Endodermal cell (in vitro differentiated cells): ENCODE data around the gene FAM217B. TPM values are rescaled to one million over a fixed set of nuclear protein-coding genes. Genes with fewer than 3 reads are reported as not detected.

Experiments
- DNase-seq: peaks from one replicate; pipeline ENCODE4 v3.0.0-alpha.2; 2017
- H3K27ac ChIP-seq: 2 replicates; pipeline ENCODE4 v1.5.1; 2013; ENCODE audit warnings: mild to moderate bottlenecking, low read depth, low read length, moderate library complexity
- H3K27me3 ChIP-seq: 2 replicates; pipeline ENCODE4 v1.6.1; 2013; ENCODE audit warnings: mild to moderate bottlenecking, low read length, moderate library complexity; ENCODE audit not compliant: insufficient read depth, control insufficient read depth, poor library complexity, severe bottlenecking
- H3K36me3 ChIP-seq: 2 replicates; pipeline ENCODE4 v1.7.0; 2013; ENCODE audit warnings: mild to moderate bottlenecking, low read length, moderate library complexity; ENCODE audit not compliant: control insufficient read depth, insufficient read depth
- H3K4me1 ChIP-seq: one replicate; pipeline ENCODE4 v1.7.0; 2013; ENCODE audit warnings: low read length; ENCODE audit not compliant: control insufficient read depth, insufficient read depth
- H3K4me3 ChIP-seq: 2 replicates; pipeline ENCODE4 v1.5.1; 2013; ENCODE audit warnings: mild to moderate bottlenecking, low read length, moderate library complexity
- H3K9ac ChIP-seq: 2 replicates; pipeline ENCODE4 v1.6.1; 2013; ENCODE audit warnings: mild to moderate bottlenecking, low read length, moderate library complexity; ENCODE audit not compliant: poor library complexity, severe bottlenecking; ENCODE audit errors: extremely low read depth
- H3K9me3 ChIP-seq: 2 replicates; pipeline ENCODE4 v1.6.1; 2013; ENCODE audit warnings: mild to moderate bottlenecking, low read length, moderate library complexity; ENCODE audit not compliant: control insufficient read depth
- H3K27ac Mint-ChIP-seq: 2 replicates; pipeline ENCODE4 v1.8.0; 2020; ENCODE audit warnings: mixed read lengths
- H3K27me3 Mint-ChIP-seq: 2 replicates; pipeline ENCODE4 v1.8.0; 2021; ENCODE audit warnings: mild to moderate bottlenecking, mixed read lengths; ENCODE audit not compliant: insufficient read depth
- H3K36me3 Mint-ChIP-seq: 2 replicates; pipeline ENCODE4 v1.8.0; 2020; ENCODE audit warnings: low read depth, mixed read lengths
- H3K4me1 Mint-ChIP-seq: 2 replicates; pipeline ENCODE4 v1.8.0; 2020; ENCODE audit warnings: mixed read lengths
- H3K4me3 Mint-ChIP-seq: 2 replicates; pipeline ENCODE4 v1.8.0; 2020; ENCODE audit warnings: mild to moderate bottlenecking, moderate library complexity, mixed read lengths
- H3K9me3 Mint-ChIP-seq: 2 replicates; pipeline ENCODE4 v1.8.0; 2020; ENCODE audit warnings: mild to moderate bottlenecking, mixed read lengths
- WGBS, 2 experiments: methylation state at CpG; one replicate each; pipeline versions ENCODE4 v1.1.5 to v1.1.7; 2013; ENCODE audit warnings: missing lambda C conversion rate in 2 of 2, mixed read lengths in 1 of 2; ENCODE audit not compliant: insufficient coverage in 1 of 2, insufficient read length in 1 of 2; 5-methylcytosine and 5-hydroxymethylcytosine counted together
- total RNA-seq, 2 donors: library from RNA; stranded (reverse); fragmentation: NEBNext Ultra II Directional in 1 of 2; extraction: Animal tissue kit (Norgen Biotek cat#: 25700) in 1 of 2; gene quantifications; 2 replicates in 1 of 2; 3 replicates in 1 of 2; pipeline ENCODE4 v1.2.1, GENCODE V29; 2021
- TF ChIP-seq, protein P1 (sequence below): fragments of 200-600 bp; sonication (generic); conservative IDR thresholded peaks from 2 replicates; pipeline ENCODE4 v1.5.0; 2021; ENCODE audit warnings: antibody characterized with exemption, mild to moderate bottlenecking

Gene FAM217B
- total RNA-seq, 2 donors from 2014 or later, result 24.4 to 25.1 TPM

DNA sequence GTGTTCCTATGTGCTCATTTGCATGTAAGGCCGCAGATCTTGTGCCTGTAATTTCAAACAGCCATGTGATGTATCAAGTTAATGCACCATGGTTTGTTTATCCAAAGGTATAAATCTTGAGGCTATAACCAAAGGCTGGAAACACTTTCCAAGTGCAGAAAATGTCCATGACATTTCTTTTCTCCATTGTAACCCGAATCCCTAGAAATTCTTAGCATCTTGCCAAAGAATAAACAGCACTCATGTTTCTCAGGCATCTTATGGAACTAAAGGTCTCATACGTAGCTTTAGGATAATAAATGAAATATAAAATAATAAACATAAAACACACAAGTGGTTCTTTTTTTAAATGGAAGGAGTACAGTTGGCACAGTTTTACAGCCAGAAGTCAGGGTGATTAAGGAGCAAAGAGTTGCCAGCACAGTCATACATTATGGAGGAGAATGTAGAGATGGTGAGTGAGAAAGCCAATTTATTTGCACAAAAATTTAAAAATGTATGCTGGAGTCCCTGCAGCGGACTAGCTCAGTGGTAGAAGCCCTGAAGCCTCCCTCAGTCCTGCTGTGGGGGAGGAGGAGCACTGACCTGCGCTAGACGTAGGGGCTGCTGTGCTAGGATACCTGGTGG is 36.1 kb downstream of the FAM217B start:
- Histone ChIP-seq H3K9me3 (no peaks in the 10 kb centered on the region), H3K4me3 (no peak overlapping the region), H3K9ac (no peak overlapping the region), H3K36me3 (no peaks in the 10 kb centered on the region), H3K27me3 (no peaks in the 10 kb centered on the region), H3K27ac (no peak overlapping the region), H3K4me1 (no peaks in the 10 kb centered on the region)
- no peaks in the 10 kb centered on the region for H3K9me3 Mint-ChIP-seq
- TF ChIP-seq, protein P1, sequence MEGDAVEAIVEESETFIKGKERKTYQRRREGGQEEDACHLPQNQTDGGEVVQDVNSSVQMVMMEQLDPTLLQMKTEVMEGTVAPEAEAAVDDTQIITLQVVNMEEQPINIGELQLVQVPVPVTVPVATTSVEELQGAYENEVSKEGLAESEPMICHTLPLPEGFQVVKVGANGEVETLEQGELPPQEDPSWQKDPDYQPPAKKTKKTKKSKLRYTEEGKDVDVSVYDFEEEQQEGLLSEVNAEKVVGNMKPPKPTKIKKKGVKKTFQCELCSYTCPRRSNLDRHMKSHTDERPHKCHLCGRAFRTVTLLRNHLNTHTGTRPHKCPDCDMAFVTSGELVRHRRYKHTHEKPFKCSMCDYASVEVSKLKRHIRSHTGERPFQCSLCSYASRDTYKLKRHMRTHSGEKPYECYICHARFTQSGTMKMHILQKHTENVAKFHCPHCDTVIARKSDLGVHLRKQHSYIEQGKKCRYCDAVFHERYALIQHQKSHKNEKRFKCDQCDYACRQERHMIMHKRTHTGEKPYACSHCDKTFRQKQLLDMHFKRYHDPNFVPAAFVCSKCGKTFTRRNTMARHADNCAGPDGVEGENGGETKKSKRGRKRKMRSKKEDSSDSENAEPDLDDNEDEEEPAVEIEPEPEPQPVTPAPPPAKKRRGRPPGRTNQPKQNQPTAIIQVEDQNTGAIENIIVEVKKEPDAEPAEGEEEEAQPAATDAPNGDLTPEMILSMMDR, result no peak
- H3K4me1 Mint-ChIP-seq, result no peaks in the 10 kb centered on the region
- H3K4me3 Mint-ChIP-seq, result no peak overlapping the region
- H3K27ac Mint-ChIP-seq, result no peak overlapping the region
- no peaks in the 10 kb centered on the region for H3K36me3 Mint-ChIP-seq
- 83 to 90% methylated on average over 5 of the region's 6 CpGs for WGBS, 2 experiments
- no peaks in the 10 kb centered on the region for H3K27me3 Mint-ChIP-seq
- no peak for DNase-seq

DNA sequence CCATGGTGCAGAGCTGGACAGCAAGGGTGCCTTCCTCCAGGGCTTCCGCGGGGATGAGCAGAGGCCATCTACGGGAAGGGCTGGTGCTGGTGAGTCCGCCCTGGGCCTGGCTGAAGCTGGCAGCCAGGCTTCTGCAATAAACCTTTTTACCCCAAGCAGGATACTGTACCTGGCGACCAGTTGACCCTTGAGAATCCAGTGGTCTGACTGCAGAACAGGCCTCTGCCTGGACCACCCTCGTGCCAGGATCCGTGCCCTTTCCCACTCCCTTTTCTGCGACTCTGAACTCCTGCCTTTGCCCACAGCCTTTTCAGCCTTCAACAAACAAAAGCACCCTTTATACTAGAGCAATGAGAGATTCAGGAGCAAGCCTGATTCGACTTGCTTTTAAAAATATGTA is 36.9 kb downstream of the FAM217B start:
- Histone ChIP-seq H3K9ac (no peak overlapping the region), H3K27me3 (no peaks in the 10 kb centered on the region), H3K9me3 (no peaks in the 10 kb centered on the region), H3K4me1 (no peaks in the 10 kb centered on the region), H3K36me3 (no peaks in the 10 kb centered on the region), H3K27ac (no peak overlapping the region), H3K4me3 (no peak overlapping the region)
- no peak for DNase-seq
- no peaks in the 10 kb centered on the region for H3K4me1 Mint-ChIP-seq
- H3K4me3 Mint-ChIP-seq, result no peak overlapping the region
- H3K27ac Mint-ChIP-seq, result no peak overlapping the region
- H3K9me3 Mint-ChIP-seq, result no peaks in the 10 kb centered on the region
- WGBS, 2 experiments, result 95 to 100% methylated on average over 4 to 8 of the region's 9 CpGs
- no peaks in the 10 kb centered on the region for H3K36me3 Mint-ChIP-seq
- TF ChIP-seq, protein P1, result no peak
- H3K27me3 Mint-ChIP-seq, result no peaks in the 10 kb centered on the region

DNA sequence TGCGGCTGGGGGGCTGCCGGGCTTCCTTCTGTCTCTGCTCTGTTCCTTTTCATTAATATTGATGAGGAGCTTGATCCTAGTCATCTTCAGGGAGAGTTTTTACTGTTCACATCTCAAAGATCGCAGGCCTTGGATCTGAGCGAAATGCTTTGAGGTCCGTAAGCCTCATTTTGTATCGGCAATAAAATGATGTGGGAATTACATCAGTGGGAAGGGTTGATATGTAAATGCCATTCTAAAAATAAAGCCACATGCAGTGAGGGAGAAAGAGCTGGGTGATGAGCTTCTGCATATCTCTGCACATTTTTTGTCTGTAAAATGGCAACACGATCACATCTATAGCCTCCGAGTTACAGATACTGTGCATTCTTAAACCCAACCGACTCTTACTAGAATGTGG is 42.9 kb downstream of the FAM217B start:
- 94 to 97% methylated on average over 4 to 7 of the region's 9 CpGs for whole genome bisulfite sequencing, 2 experiments
- H3K4me3 ChIP-seq, result no peak overlapping the region
- H3K27ac ChIP-seq, result no peak overlapping the region
- Mint-ChIP-seq H3K36me3 (no peaks in the 10 kb centered on the region), H3K9me3 (no peaks in the 10 kb centered on the region), H3K27me3 (no peaks in the 10 kb centered on the region), H3K4me3 (no peak overlapping the region), H3K4me1 (peaks cover 4% of the 10 kb centered on the region), H3K27ac (no peak overlapping the region)
- no peak overlapping the region for H3K9ac ChIP-seq
- DNase-seq, result no peak
- TF ChIP-seq, protein P1, result no peak
- no peaks in the 10 kb centered on the region for H3K36me3 ChIP-seq
- no peaks in the 10 kb centered on the region for H3K4me1 ChIP-seq
- no peaks in the 10 kb centered on the region for H3K27me3 ChIP-seq
- no peaks in the 10 kb centered on the region for H3K9me3 ChIP-seq
